ENCODE results near the gene RFX3.

RFX3 gene

DNA sequence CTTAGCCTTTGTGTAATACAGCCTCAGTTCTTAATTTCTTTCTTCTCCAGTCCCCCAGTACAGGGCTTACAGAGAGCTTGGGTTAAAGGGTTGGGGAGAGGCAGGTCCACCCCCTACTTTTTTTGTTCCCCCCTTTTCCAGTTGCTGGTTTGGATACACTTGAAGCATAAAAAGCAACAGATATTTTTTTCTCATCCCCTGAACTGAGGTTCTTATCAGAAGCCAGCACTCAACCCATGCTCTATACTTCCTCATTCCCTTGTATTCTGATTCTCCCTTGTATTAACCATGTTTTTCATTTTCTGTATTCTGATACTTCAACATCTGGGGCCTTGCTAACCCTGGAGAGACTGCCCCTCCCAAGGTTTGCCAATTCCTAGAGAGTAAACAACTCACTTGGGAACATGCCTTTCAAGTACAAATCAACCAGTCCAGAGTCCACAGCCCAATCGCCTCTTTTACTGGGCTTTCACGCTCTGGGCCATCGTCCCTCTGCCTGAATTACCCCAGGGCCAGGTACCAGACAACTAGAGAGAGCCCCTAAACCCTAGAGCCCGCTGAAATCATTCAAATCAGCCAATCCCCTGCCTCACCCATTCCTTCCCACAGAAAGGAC is 348.5 kb downstream of the RFX3 start:
- no peak for DNase-seq
- peaks cover 44% of the 10 kb centered on the region for H3K27me3 ChIP-seq (ENCODE audit: insufficient read depth, low read depth, severe bottlenecking)
- no peak for TF ChIP-seq CTCF (IDR thresholded peaks at IDR 0.05; ENCODE audit: low read depth, low read length)

GRCh38 chr9:3173374-3173773 is 352.4 kb downstream of the RFX3 start:
- no peak overlapping the region for H3K4me3 ChIP-seq (ENCODE audit: low read depth, low read length)
- TF ChIP-seq CTCF (IDR thresholded peaks at IDR 0.05; ENCODE audit: low read depth, low read length): no peak

More for the DNA sequence above, 348.5 kb downstream of the RFX3 start:
- H3K36me3 ChIP-seq: no peaks in the 10 kb centered on the region
- no peak overlapping the region for H3K4me3 ChIP-seq (ENCODE audit: low read depth, low read length)
- H3K27ac ChIP-seq: no peak overlapping the region
- H3K9me3 ChIP-seq (ENCODE audit: severe bottlenecking): no peaks in the 10 kb centered on the region

DNA sequence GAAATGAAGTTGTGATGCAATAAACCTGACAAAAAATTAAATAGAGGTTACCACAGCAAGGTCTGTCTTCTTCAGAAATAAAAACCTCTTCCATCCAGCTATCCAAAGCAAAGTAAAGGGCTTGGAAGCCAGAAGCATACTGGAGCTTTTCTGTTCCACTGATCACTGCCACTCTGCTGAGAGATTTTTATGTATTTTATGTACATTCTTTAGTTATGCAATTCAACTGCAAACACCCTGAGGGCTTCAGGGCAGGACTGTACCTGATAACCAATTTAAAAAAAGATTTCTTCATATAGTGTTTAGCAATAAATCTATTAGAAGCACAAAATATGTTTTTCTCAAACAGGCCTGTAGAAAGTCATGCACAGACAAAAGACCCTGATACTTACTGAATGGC is 355.0 kb downstream of the RFX3 start:
- Histone ChIP-seq H3K27me3 (ENCODE audit: insufficient read depth, low read depth, severe bottlenecking) (peaks cover 23% of the 10 kb centered on the region), H3K27ac (no peak overlapping the region), H3K4me3 (ENCODE audit: low read depth, low read length) (no peak overlapping the region), H3K9me3 (ENCODE audit: severe bottlenecking) (no peaks in the 10 kb centered on the region), H3K36me3 (no peaks in the 10 kb centered on the region)
- no peak for DNase-seq
- TF ChIP-seq CTCF (IDR thresholded peaks at IDR 0.05; ENCODE audit: low read depth, low read length): no peak

More at GRCh38 chr9:3173374-3173773, 352.4 kb downstream of the RFX3 start:
- H3K27me3 ChIP-seq (ENCODE audit: insufficient read depth, low read depth, severe bottlenecking): peaks cover 16% of the 10 kb centered on the region
- DNase-seq: no peak
- H3K9me3 ChIP-seq (ENCODE audit: severe bottlenecking): no peaks in the 10 kb centered on the region
- H3K36me3 ChIP-seq: no peaks in the 10 kb centered on the region
- H3K27ac ChIP-seq: no peak overlapping the region

Measured in WERI-Rb-1 (cell line).